ENCODE measurements around the gene NELFB. TPM values are rescaled to one million over a fixed set of nuclear protein-coding genes. Genes with fewer than 3 reads are reported as not detected.

The NELFB gene
- total RNA-seq, 1 experiment from 2014 or later: 71.7 TPM

DNA sequence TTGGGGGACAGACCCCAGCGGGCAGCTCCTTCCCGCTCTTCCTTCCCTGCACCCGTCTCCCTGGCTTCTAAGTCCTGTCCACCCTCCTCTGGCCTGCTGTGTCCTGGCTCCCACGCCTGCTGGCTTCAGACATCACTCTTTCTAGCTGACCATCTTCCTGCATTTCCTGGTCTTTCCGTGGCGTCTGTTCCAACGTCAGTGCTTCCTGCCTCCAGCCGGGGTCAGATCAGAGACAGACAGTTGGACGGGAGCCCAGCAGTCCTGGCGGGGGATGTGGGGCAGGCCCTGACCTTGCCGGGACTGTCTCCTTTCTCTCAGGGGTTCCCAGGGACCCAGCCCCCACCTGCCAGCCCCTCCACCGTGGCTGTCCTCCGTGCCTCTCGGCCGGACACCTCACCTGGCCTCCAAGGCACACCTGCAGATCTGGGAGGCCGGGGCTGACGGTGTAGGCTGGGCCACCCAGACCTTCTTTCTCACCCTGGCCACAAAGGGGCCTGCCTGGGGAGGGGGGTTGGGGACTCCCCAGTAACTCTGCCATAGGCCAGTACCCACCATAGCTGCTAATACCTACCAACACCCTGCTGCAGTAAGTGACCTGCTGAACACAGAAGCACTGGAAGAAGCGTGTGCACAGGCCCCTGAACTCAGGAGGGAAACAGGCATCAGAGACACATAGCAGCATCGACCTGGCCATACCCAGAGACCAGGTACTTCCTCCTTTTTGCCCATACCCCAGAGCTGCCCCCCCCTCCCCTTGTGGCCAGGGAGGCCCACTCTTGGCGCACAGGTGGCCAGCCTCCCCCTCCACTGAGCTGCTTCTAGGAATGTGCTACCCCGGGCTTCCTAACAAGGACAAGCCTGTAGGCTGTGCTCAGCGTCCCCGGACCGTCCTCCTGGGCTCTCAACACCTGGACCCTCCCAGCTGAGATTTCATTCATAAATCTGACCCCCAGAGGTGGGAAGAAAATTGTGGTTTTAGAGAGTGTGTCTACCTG is 41.8 kb downstream of the NELFB start:
- no peak overlapping the region for H2AK5ac ChIP-seq (ENCODE audit: insufficient read length, low read length)
- no peak overlapping the region for H4K91ac ChIP-seq (ENCODE audit: insufficient read length, low read depth, low read length)
- H3K79me1 ChIP-seq (ENCODE audit: insufficient read depth, low read depth, low read length, poor library complexity, severe bottlenecking): no peaks in the 10 kb centered on the region
- no peak overlapping the region for H3K27ac ChIP-seq (ENCODE audit: insufficient read length, low read depth, low read length)
- H2BK20ac ChIP-seq (ENCODE audit: low read depth, low read length, poor library complexity, severe bottlenecking): no peak overlapping the region
- no peaks in the 10 kb centered on the region for H4K20me1 ChIP-seq (ENCODE audit: control insufficient read depth, insufficient read depth, insufficient read length)
- Mint-ChIP-seq H3K4me1 (peaks cover 32 to 40% of the 10 kb centered on the region in 2 experiments), H3K27ac (no peak overlapping the region), H3K4me3 (peak overlapping the region; percentile 53 to 76), H3K36me3 (ENCODE audit: insufficient read depth in 1 of 3, low read depth in 3 of 3) (peaks cover 0 to 5% (median 3%) of the 10 kb centered on the region in 3 experiments; a peak in 4 of 7 replicates), H3K27me3 (ENCODE audit: low read depth) (peaks cover 48% of the 10 kb centered on the region), H3K9me3 (peaks cover 3 to 9% of the 10 kb centered on the region in 2 experiments)
- H2BK12ac ChIP-seq (ENCODE audit: insufficient read length, low read depth, low read length): no peak overlapping the region
- peaks cover 5% of the 10 kb centered on the region; the same call in 1 of the 2 replicates for H3K4me1 ChIP-seq (ENCODE audit: insufficient read depth, low read length)
- H2BK5ac ChIP-seq (ENCODE audit: insufficient read length, low read length): no peak overlapping the region
- H3K18ac ChIP-seq (ENCODE audit: insufficient read length, low read depth, low read length): no peak overlapping the region
- peaks cover 7% of the 10 kb centered on the region for H3K23me2 ChIP-seq (ENCODE audit: insufficient read length, low read depth, low read length, poor library complexity, severe bottlenecking)
- H3K23ac ChIP-seq (ENCODE audit: insufficient read length, low read depth, low read length): no peak overlapping the region
- TF ChIP-seq, protein P1, sequence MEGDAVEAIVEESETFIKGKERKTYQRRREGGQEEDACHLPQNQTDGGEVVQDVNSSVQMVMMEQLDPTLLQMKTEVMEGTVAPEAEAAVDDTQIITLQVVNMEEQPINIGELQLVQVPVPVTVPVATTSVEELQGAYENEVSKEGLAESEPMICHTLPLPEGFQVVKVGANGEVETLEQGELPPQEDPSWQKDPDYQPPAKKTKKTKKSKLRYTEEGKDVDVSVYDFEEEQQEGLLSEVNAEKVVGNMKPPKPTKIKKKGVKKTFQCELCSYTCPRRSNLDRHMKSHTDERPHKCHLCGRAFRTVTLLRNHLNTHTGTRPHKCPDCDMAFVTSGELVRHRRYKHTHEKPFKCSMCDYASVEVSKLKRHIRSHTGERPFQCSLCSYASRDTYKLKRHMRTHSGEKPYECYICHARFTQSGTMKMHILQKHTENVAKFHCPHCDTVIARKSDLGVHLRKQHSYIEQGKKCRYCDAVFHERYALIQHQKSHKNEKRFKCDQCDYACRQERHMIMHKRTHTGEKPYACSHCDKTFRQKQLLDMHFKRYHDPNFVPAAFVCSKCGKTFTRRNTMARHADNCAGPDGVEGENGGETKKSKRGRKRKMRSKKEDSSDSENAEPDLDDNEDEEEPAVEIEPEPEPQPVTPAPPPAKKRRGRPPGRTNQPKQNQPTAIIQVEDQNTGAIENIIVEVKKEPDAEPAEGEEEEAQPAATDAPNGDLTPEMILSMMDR (conservative IDR thresholded peaks at IDR 0.05): no peak
- no peak overlapping the region for H2BK120ac ChIP-seq (ENCODE audit: low read depth, low read length, poor library complexity, severe bottlenecking)
- DNase-seq: peak; percentile 45
- H3K27me3 ChIP-seq (ENCODE audit: insufficient read depth, low read length): peaks cover 5% of the 10 kb centered on the region; the same call in 1 of the 2 replicates
- no peak overlapping the region for H2BK15ac ChIP-seq (ENCODE audit: low read depth, low read length)
- no peak overlapping the region for H3K9ac ChIP-seq (ENCODE audit: extremely low read depth, insufficient read length, low read length)
- H3K4ac ChIP-seq (ENCODE audit: low read depth, low read length): no peak overlapping the region
- no peak overlapping the region for H3K56ac ChIP-seq (ENCODE audit: insufficient read length, low read depth, low read length)
- no peak overlapping the region for H4K8ac ChIP-seq (replicated peaks; ENCODE audit: insufficient read length, low read depth, low read length)
- no peaks in the 10 kb centered on the region for H3K9me3 ChIP-seq (ENCODE audit: control insufficient read depth, low read depth, low read length)
- H3T11ph ChIP-seq (ENCODE audit: low read length): no peak overlapping the region
- WGBS (ENCODE audit: extremely low coverage, insufficient read length, low lambda C conversion rate): no CpG with 5 or more reads among the region's 24 CpGs
- H3K4me2 ChIP-seq (ENCODE audit: insufficient read depth, insufficient read length, low read length): peak overlapping the region; percentile 20
- H2AFZ ChIP-seq (ENCODE audit: low read length): no peak overlapping the region
- H4K5ac ChIP-seq (ENCODE audit: insufficient read length, low read depth, low read length): no peak overlapping the region
- no peaks in the 10 kb centered on the region for H3K79me2 ChIP-seq (ENCODE audit: insufficient read depth, low read length)
- no peak overlapping the region for H3K14ac ChIP-seq (ENCODE audit: insufficient read depth, low read length)

All from H9 (cell line).